Hindlimb muscle (tissue), 1 donor: ENCODE data around the gene TYSND1. TPM values are rescaled to one million over a fixed set of nuclear protein-coding genes. Genes with fewer than 3 reads are reported as not detected.
A peak's percentile ranks its signal among the peaks of the same experiment; 100 is the strongest.
"Not testable (repeated sequence)": the region's sequence is repeated elsewhere in the genome, so short reads cannot be mapped to it uniquely, and the experiment has no call there.

Experiments
- DNase-seq: peaks from one replicate; pipeline ENCODE4 v3.0.0-alpha.2; 2013
- polyA plus RNA-seq: library from polyadenylated mRNA; unstranded; fragments of 120-200 nt; gene quantifications from one replicate; pipeline ENCODE4 v1.2.1, GENCODE V29; 2013; ENCODE audit not compliant: insufficient read length

The TYSND1 gene
- polyA plus RNA-seq = 5.7 TPM

GRCh38 chr10:70146489-70147258, at the start of gene TYSND1:
TSS of gene TYSND1 (minus strand) at chr10:70146700. CDS start at chr10:70146586, 114 bp downstream.
- DNase-seq = peak; percentile 99

GRCh38 chr10:70193391-70193844, 46.9 kb upstream of the TYSND1 start:
- no peak for DNase-seq

GRCh38 chr10:70192326-70192968, 45.9 kb upstream of the TYSND1 start:
- DNase-seq = peak; percentile 74

GRCh38 chr10:70191972-70192305, 45.4 kb upstream of the TYSND1 start:
- DNase-seq = no peak

GRCh38 chr10:70191161-70191971, 44.9 kb upstream of the TYSND1 start:
- no peak for DNase-seq

GRCh38 chr10:70190581-70190980, 44.1 kb upstream of the TYSND1 start:
- DNase-seq = no peak

GRCh38 chr10:70190102-70190501, 43.6 kb upstream of the TYSND1 start:
- no peak for DNase-seq

GRCh38 chr10:70188768-70189167, 42.3 kb upstream of the TYSND1 start:
- DNase-seq = no peak

GRCh38 chr10:70186571-70186970, 40.1 kb upstream of the TYSND1 start:
- DNase-seq = no peak

GRCh38 chr10:70186090-70186489, 39.6 kb upstream of the TYSND1 start:
- DNase-seq = no peak

GRCh38 chr10:70183304-70183703, 36.8 kb upstream of the TYSND1 start:
- no peak for DNase-seq

GRCh38 chr10:70179209-70179608, 32.7 kb upstream of the TYSND1 start:
- not testable (repeated sequence) for DNase-seq

- no peak for DNase-seq
These were observed 31.7 kb upstream of the TYSND1 start for GRCh38 chr10:70178139-70178725.

- DNase-seq = no peak
These were observed 29.9 kb upstream of the TYSND1 start for GRCh38 chr10:70176441-70176840.

GRCh38 chr10:70175516-70175915, 29.0 kb upstream of the TYSND1 start:
- no peak for DNase-seq

- DNase-seq = no peak
These were observed 27.7 kb upstream of the TYSND1 start for GRCh38 chr10:70174058-70174741.

- DNase-seq = peak; percentile 43
These were observed 23.3 kb upstream of the TYSND1 start for GRCh38 chr10:70169649-70170364.

GRCh38 chr10:70169011-70169410, 22.5 kb upstream of the TYSND1 start:
- DNase-seq = no peak

GRCh38 chr10:70167246-70167645, 20.7 kb upstream of the TYSND1 start:
- DNase-seq = no peak

- no peak for DNase-seq
These were observed 19.9 kb upstream of the TYSND1 start for GRCh38 chr10:70166394-70166793.

GRCh38 chr10:70164163-70164562, 17.7 kb upstream of the TYSND1 start:
- no peak for DNase-seq

GRCh38 chr10:70163448-70163847, 16.9 kb upstream of the TYSND1 start:
- no peak for DNase-seq
